ENCODE measurements around the gene SMARCD3.

SMARCD3 gene

DNA sequence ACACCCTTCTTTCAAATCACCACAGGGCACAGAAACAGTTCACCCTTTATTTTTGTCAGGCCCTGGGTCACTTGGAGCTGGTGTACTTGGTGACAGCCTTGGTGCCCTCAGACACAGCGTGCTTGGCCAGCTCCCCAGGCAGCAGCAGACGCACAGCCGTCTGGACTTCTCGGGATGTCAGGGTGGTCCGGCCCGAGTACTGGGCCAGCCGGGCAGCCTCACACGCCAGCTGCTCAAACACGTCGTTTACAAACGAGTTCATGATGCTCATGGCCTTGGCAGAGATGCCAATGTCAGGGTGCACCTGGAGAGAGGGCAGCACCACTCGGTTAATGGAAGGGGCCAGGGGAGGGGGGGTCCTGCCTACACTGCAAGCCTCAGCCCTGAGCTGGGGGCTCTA is 40.7 kb downstream of the SMARCD3 start:
- peak overlapping the region in 2 of 7 experiments; percentile 5 to 65 for H3K4me3 ChIP-seq (ENCODE audit: control insufficient read depth in 1 of 7, extremely low read depth in 1 of 7, insufficient read depth in 4 of 7, low read depth in 2 of 7, low read length in 6 of 7)
- peaks cover 0 to 25% (median 4%) of the 10 kb centered on the region in 5 experiments for H3K27me3 ChIP-seq (replicated peaks in 2 of 5; ENCODE audit: control insufficient read depth in 4 of 5, insufficient read depth in 5 of 5, low read length in 4 of 5)
- 81% methylated on average over 11 of the region's 12 CpGs for WGBS (ENCODE audit: insufficient coverage)
- peaks cover 0 to 13% (median 5%) of the 10 kb centered on the region in 4 experiments for H3K36me3 ChIP-seq (ENCODE audit: control insufficient read depth in 4 of 4, insufficient read depth in 4 of 4, low read length in 3 of 4)
- no peak for DNase-seq
- peaks cover 8 to 35% (median 27%) of the 10 kb centered on the region in 4 experiments for H3K4me1 ChIP-seq (ENCODE audit: control extremely low read depth in 1 of 4, control insufficient read depth in 4 of 4, insufficient read depth in 4 of 4, low read length in 3 of 4)
- H3K27ac ChIP-seq (ENCODE audit: insufficient read depth in 1 of 2, low read depth in 1 of 2, low read length in 2 of 2, poor library complexity in 1 of 2, severe bottlenecking in 2 of 2), result no peak overlapping the region
- POLR2A ChIA-PET, result interaction anchor here (1.7 kb wide), 1 partner anchor 25 kb away, joined by 6 read pairs; the partner anchor contains the start of gene CHPF2
- CTCF ChIA-PET, result interaction anchor here (1.1 to 4.8 kb wide), 9 partner anchors 12 to 145 kb away, joined by 3 to 37 read pairs (median 5); partner anchors contain the start of genes ABCF2 and CHPF2
- H3K9me3 ChIP-seq (ENCODE audit: control extremely low read depth in 1 of 5, control insufficient read depth in 4 of 5, insufficient read depth in 2 of 5, low read depth in 1 of 5, low read length in 4 of 5), result no peaks in the 10 kb centered on the region

GRCh38 chr7:151207315-151207714 is 41.2 kb downstream of the SMARCD3 start:
- Histone ChIP-seq H3K27me3 (replicated peaks in 2 of 5; ENCODE audit: control insufficient read depth in 4 of 5, insufficient read depth in 5 of 5, low read length in 4 of 5) (peaks cover 0 to 25% (median 4%) of the 10 kb centered on the region in 5 experiments), H3K4me3 (ENCODE audit: control insufficient read depth in 1 of 7, extremely low read depth in 1 of 7, insufficient read depth in 4 of 7, low read depth in 2 of 7, low read length in 6 of 7) (peak overlapping the region in 2 of 7 experiments; percentile 5 to 65), H3K27ac (ENCODE audit: insufficient read depth in 1 of 2, low read depth in 1 of 2, low read length in 2 of 2, poor library complexity in 1 of 2, severe bottlenecking in 2 of 2) (no peak overlapping the region), H3K9me3 (ENCODE audit: control extremely low read depth in 1 of 5, control insufficient read depth in 4 of 5, insufficient read depth in 2 of 5, low read depth in 1 of 5, low read length in 4 of 5) (no peaks in the 10 kb centered on the region), H3K4me1 (ENCODE audit: control extremely low read depth in 1 of 4, control insufficient read depth in 4 of 4, insufficient read depth in 4 of 4, low read length in 3 of 4) (peaks cover 8 to 35% (median 27%) of the 10 kb centered on the region in 4 experiments), H3K36me3 (ENCODE audit: control insufficient read depth in 4 of 4, insufficient read depth in 4 of 4, low read length in 3 of 4) (peaks cover 0 to 8% (median 2%) of the 10 kb centered on the region in 4 experiments)
- ChIA-PET POLR2A (interaction anchor here (0.6 to 1.7 kb wide), 3 partner anchors 17 to 25 kb away, joined by 3 to 6 read pairs (median 5); partner anchors contain the start of genes ABCF2 and CHPF2), CTCF (interaction anchor here (1.2 to 4.8 kb wide), 9 partner anchors 12 to 146 kb away, joined by 4 to 37 read pairs (median 5); partner anchors contain the start of gene CHPF2)
- DNase-seq, result peak in 1 of 3 donors; percentile 75
- 5% methylated on average over 9 of the region's 9 CpGs for WGBS (ENCODE audit: insufficient coverage)

DNA sequence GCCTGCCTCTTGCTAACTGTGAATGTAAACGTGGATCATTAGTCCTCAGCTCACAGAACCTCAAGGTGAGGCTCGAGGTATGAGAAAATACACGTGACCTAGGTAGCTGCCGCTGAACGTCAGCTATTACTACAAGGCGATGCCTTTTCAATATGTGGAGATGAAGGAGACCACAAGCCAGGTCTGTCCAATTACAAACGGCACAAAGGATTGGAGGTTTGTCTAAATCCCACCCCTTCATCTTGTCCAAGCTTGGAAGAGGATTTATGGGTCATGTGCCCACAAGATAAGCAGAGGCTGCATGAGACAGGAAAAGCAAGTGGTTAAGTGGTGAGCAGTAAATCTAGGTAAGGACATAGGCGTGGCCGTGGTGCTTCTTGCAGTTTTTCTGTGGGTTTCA is 41.6 kb downstream of the SMARCD3 start:
- ChIA-PET CTCF (interaction anchor here (0.7 to 4.8 kb wide), 10 partner anchors 18 to 146 kb away, joined by 3 to 37 read pairs (median 4); no protein-coding TSS in a partner anchor), POLR2A (interaction anchor here (0.6 to 1.7 kb wide), 3 partner anchors 17 to 26 kb away, joined by 3 to 6 read pairs (median 5); partner anchors contain the start of genes ABCF2 and CHPF2)
- Histone ChIP-seq H3K36me3 (ENCODE audit: control insufficient read depth in 4 of 4, insufficient read depth in 4 of 4, low read length in 3 of 4) (peaks cover 0 to 4% (median under 1%) of the 10 kb centered on the region in 4 experiments), H3K27ac (ENCODE audit: insufficient read depth in 1 of 2, low read depth in 1 of 2, low read length in 2 of 2, poor library complexity in 1 of 2, severe bottlenecking in 2 of 2) (no peak overlapping the region), H3K27me3 (replicated peaks in 2 of 5; ENCODE audit: control insufficient read depth in 4 of 5, insufficient read depth in 5 of 5, low read length in 4 of 5) (peaks cover 0 to 25% (median 4%) of the 10 kb centered on the region in 5 experiments), H3K4me3 (ENCODE audit: control insufficient read depth in 1 of 7, extremely low read depth in 1 of 7, insufficient read depth in 4 of 7, low read depth in 2 of 7, low read length in 6 of 7) (peak overlapping the region in 1 of 7 experiments; percentile 65), H3K4me1 (ENCODE audit: control extremely low read depth in 1 of 4, control insufficient read depth in 4 of 4, insufficient read depth in 4 of 4, low read length in 3 of 4) (peaks cover 8 to 35% (median 27%) of the 10 kb centered on the region in 4 experiments), H3K9me3 (ENCODE audit: control extremely low read depth in 1 of 5, control insufficient read depth in 4 of 5, insufficient read depth in 2 of 5, low read depth in 1 of 5, low read length in 4 of 5) (no peaks in the 10 kb centered on the region)
- 0% methylated on average over 9 of the region's 9 CpGs for WGBS (ENCODE audit: insufficient coverage)
- DNase-seq, result peak; percentile 88 to 98 (median 95)

- 89% methylated on average over 3 of the region's 6 CpGs for WGBS (ENCODE audit: insufficient coverage)
- peaks cover 8 to 35% (median 27%) of the 10 kb centered on the region in 4 experiments for H3K4me1 ChIP-seq (ENCODE audit: control extremely low read depth in 1 of 4, control insufficient read depth in 4 of 4, insufficient read depth in 4 of 4, low read length in 3 of 4)
- no peaks in the 10 kb centered on the region for H3K9me3 ChIP-seq (ENCODE audit: control extremely low read depth in 1 of 5, control insufficient read depth in 4 of 5, insufficient read depth in 2 of 5, low read depth in 1 of 5, low read length in 4 of 5)
- peaks cover 0 to 25% (median 4%) of the 10 kb centered on the region in 5 experiments for H3K27me3 ChIP-seq (replicated peaks in 2 of 5; ENCODE audit: control insufficient read depth in 4 of 5, insufficient read depth in 5 of 5, low read length in 4 of 5)
- no peaks in the 10 kb centered on the region for H3K36me3 ChIP-seq (ENCODE audit: control insufficient read depth in 4 of 4, insufficient read depth in 4 of 4, low read length in 3 of 4)
- no peak overlapping the region for H3K4me3 ChIP-seq (ENCODE audit: control insufficient read depth in 1 of 7, extremely low read depth in 1 of 7, insufficient read depth in 4 of 7, low read depth in 2 of 7, low read length in 6 of 7)
- CTCF ChIA-PET, result interaction anchor here (0.8 to 4.8 kb wide), 6 partner anchors 24 to 82 kb away, joined by 3 to 37 read pairs (median 4); no protein-coding TSS in a partner anchor
- DNase-seq, result peak in 2 of 3 donors; percentile 38 to 58
- POLR2A ChIA-PET, result no interaction called here
- H3K27ac ChIP-seq (ENCODE audit: insufficient read depth in 1 of 2, low read depth in 1 of 2, low read length in 2 of 2, poor library complexity in 1 of 2, severe bottlenecking in 2 of 2), result no peak overlapping the region
Observed at GRCh38 chr7:151205730-151206129, 42.8 kb downstream of the SMARCD3 start.

DNA sequence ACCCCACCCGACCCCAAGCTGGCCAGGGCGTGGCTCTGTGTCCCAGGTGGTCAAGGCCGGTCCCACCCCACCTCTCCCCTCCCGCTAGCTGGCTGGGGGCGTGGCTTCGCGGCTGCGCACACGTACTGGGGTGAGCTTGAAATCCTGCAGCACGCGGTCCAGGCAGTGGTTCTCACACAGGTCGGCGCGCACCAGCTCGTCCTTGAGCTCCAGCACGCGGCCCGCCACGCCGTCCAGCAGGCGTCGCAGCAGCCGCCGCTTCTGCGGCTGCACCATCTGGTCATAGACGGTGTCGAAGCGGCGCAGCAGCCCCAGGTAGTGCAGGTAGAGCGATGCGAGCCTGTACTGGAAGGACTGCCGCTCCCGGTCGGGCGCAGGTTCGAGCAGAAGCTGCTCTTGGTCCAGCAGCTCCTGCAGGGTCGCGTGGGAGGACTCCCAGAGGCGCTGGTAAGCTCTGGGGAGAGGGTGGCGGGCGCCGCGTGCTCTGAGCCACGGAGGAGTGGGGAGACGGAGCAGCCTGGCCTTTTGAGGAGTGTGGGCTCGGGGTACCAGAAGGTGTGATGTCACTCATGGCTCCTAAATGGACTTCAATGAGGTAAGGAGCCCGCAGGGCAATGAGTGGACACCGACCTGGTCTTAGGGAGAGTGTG is 44.0 kb downstream of the SMARCD3 start:
- H3K4me3 ChIP-seq (ENCODE audit: control insufficient read depth in 1 of 7, extremely low read depth in 1 of 7, insufficient read depth in 4 of 7, low read depth in 2 of 7, low read length in 6 of 7), result no peak overlapping the region
- H3K36me3 ChIP-seq (ENCODE audit: control insufficient read depth in 4 of 4, insufficient read depth in 4 of 4, low read length in 3 of 4), result no peaks in the 10 kb centered on the region
- H3K27me3 ChIP-seq (replicated peaks in 2 of 5; ENCODE audit: control insufficient read depth in 4 of 5, insufficient read depth in 5 of 5, low read length in 4 of 5), result peaks cover 0 to 25% (median 4%) of the 10 kb centered on the region in 5 experiments
- no peak overlapping the region for H3K27ac ChIP-seq (ENCODE audit: insufficient read depth in 1 of 2, low read depth in 1 of 2, low read length in 2 of 2, poor library complexity in 1 of 2, severe bottlenecking in 2 of 2)
- peaks cover 8 to 35% (median 27%) of the 10 kb centered on the region in 4 experiments for H3K4me1 ChIP-seq (ENCODE audit: control extremely low read depth in 1 of 4, control insufficient read depth in 4 of 4, insufficient read depth in 4 of 4, low read length in 3 of 4)
- ChIA-PET CTCF (interaction anchor here (0.8 to 4.8 kb wide), 7 partner anchors 23 to 147 kb away, joined by 3 to 37 read pairs (median 3); partner anchors contain the start of gene ABCF2), POLR2A (no interaction called here)
- no peaks in the 10 kb centered on the region for H3K9me3 ChIP-seq (ENCODE audit: control extremely low read depth in 1 of 5, control insufficient read depth in 4 of 5, insufficient read depth in 2 of 5, low read depth in 1 of 5, low read length in 4 of 5)
- DNase-seq, result peak in 2 of 3 donors; percentile 9 to 18
- WGBS (ENCODE audit: insufficient coverage), result 88% methylated on average over 48 of the region's 48 CpGs

- peaks cover 5 to 24% (median 21%) of the 10 kb centered on the region in 4 experiments for H3K4me1 ChIP-seq (ENCODE audit: control extremely low read depth in 1 of 4, control insufficient read depth in 4 of 4, insufficient read depth in 4 of 4, low read length in 3 of 4)
- DNase-seq, result no peak
- no peak overlapping the region for H3K4me3 ChIP-seq (ENCODE audit: control insufficient read depth in 1 of 7, extremely low read depth in 1 of 7, insufficient read depth in 4 of 7, low read depth in 2 of 7, low read length in 6 of 7)
- WGBS (ENCODE audit: insufficient coverage), result 100% methylated on average over 2 of the region's 9 CpGs
- H3K27me3 ChIP-seq (replicated peaks in 2 of 5; ENCODE audit: control insufficient read depth in 4 of 5, insufficient read depth in 5 of 5, low read length in 4 of 5), result peaks cover 0 to 25% (median 7%) of the 10 kb centered on the region in 5 experiments
- no peak overlapping the region for H3K27ac ChIP-seq (ENCODE audit: insufficient read depth in 1 of 2, low read depth in 1 of 2, low read length in 2 of 2, poor library complexity in 1 of 2, severe bottlenecking in 2 of 2)
- no peaks in the 10 kb centered on the region for H3K9me3 ChIP-seq (ENCODE audit: control extremely low read depth in 1 of 5, control insufficient read depth in 4 of 5, insufficient read depth in 2 of 5, low read depth in 1 of 5, low read length in 4 of 5)
- POLR2A ChIA-PET, result no interaction called here
- CTCF ChIA-PET, result no interaction called here
- no peaks in the 10 kb centered on the region for H3K36me3 ChIP-seq (ENCODE audit: control insufficient read depth in 4 of 4, insufficient read depth in 4 of 4, low read length in 3 of 4)
Observed at GRCh38 chr7:151202836-151203235, 45.7 kb downstream of the SMARCD3 start.

All from common myeloid progenitor, CD34-positive (primary cell).